ENCODE results near the gene CCDC86. TPM values are rescaled to one million over a fixed set of nuclear protein-coding genes. Genes with fewer than 3 reads are reported as not detected.

Gene CCDC86
- total and polyA plus RNA-seq, 3 donors from 2014 or later = 60.7 to 134 (median 64.7) TPM

DNA sequence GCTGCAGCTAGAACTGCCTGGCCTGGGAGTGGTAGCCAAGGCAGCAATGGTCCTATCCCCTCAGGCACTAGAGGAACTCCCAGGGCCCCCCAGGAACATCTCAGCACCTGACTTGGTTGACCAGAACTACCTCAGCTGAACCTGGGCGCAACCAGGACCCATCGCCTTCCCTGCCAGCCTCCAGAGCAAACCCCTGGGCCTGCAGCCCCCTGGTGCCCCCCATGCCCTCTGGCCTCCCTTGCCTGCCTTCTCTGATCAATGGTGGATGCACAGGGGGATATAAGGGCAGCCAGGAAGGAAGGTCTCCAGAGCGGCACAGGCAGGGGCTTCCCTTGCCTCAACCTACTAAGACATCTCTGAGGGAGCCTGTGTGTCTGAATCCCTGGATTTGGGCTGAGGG lies 43.3 kb upstream of the CCDC86 start:
- H3K4me1 ChIP-seq = no peaks in the 10 kb centered on the region
- no peak for DNase-seq
- TF ChIP-seq, protein P1, sequence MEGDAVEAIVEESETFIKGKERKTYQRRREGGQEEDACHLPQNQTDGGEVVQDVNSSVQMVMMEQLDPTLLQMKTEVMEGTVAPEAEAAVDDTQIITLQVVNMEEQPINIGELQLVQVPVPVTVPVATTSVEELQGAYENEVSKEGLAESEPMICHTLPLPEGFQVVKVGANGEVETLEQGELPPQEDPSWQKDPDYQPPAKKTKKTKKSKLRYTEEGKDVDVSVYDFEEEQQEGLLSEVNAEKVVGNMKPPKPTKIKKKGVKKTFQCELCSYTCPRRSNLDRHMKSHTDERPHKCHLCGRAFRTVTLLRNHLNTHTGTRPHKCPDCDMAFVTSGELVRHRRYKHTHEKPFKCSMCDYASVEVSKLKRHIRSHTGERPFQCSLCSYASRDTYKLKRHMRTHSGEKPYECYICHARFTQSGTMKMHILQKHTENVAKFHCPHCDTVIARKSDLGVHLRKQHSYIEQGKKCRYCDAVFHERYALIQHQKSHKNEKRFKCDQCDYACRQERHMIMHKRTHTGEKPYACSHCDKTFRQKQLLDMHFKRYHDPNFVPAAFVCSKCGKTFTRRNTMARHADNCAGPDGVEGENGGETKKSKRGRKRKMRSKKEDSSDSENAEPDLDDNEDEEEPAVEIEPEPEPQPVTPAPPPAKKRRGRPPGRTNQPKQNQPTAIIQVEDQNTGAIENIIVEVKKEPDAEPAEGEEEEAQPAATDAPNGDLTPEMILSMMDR (IDR thresholded peaks at IDR 0.05) = no peak
- no peak for TF ChIP-seq POLR2A (IDR thresholded peaks at IDR 0.05)
- H3K27me3 ChIP-seq = no peaks in the 10 kb centered on the region
- H3K36me3 ChIP-seq (ENCODE audit: low read depth, missing control alignments) = no peaks in the 10 kb centered on the region
- H3K9me3 ChIP-seq = no peaks in the 10 kb centered on the region
- H3K27ac ChIP-seq = no peak overlapping the region
- H3K4me3 ChIP-seq = no peak overlapping the region
- WGBS, 2 donors = 83 to 98% methylated on average over 3 of the region's 3 CpGs
- intact Hi-C loops (cut with DNase I; ENCODE audit: low total_unique reads) = no loop called here

DNA sequence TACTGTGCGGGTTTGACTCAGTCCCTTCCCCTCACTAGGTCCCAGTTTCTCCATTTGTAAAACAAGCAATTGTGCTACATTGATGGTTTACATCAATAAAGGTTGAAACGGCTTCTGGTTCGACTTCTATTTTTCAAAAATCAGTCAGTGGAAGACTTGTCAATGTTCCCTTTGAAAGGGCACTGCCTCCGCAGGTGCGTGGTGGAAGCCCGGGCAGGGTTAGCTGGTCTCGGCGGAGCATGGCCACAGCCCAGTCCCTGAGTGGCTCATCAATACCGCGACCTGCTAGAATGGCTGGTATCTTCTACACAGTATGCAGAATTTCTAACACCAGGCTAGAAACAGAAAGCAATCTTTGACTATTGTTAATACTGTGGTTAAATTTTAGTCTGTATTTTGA lies 40.7 kb upstream of the CCDC86 start:
- no peak overlapping the region for H3K4me3 ChIP-seq
- WGBS, 2 donors = 88 to 97% methylated on average over 10 of the region's 10 CpGs
- H3K4me1 ChIP-seq = no peaks in the 10 kb centered on the region
- no peaks in the 10 kb centered on the region for H3K27me3 ChIP-seq
- intact Hi-C loops (cut with DNase I; ENCODE audit: low total_unique reads) = no loop called here
- TF ChIP-seq, protein P1 (IDR thresholded peaks at IDR 0.05) = no peak
- TF ChIP-seq POLR2A (IDR thresholded peaks at IDR 0.05) = no peak
- H3K9me3 ChIP-seq = no peaks in the 10 kb centered on the region
- no peaks in the 10 kb centered on the region for H3K36me3 ChIP-seq (ENCODE audit: low read depth, missing control alignments)
- H3K27ac ChIP-seq = no peak overlapping the region
- DNase-seq = no peak

DNA sequence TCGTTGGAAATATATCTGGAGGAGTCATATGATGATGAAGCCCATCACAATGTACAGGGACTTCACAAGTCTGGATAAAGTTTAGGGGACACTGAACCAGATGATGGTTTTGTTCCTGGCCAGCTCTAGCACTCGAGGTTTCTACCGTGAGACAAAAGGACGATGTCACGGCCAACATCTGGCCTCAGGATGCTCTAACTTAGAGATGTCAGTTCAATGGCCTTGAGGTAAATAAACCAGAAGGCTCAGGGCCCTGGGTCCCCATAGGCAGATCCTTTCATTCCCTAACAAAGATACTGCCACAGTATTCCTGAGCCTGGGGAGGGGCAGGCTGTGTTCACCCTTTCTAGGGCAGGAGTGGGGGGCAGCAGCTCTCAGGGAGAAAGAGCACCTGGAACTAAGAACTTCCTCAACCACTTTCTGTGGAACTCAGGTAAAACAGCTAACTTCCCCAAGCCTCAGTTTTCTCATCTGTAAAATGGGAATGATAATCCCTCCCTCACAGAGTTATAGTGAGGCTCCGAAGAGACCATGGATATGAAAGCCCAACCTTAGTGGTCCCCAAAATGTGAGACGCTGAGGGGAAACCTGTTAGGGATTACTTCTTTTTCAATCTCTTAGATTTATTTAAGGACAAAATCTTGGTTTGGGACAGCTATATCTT lies 38.5 kb upstream of the CCDC86 start:
- Histone ChIP-seq H3K9me3 (no peaks in the 10 kb centered on the region), H3K27ac (no peak overlapping the region), H3K27me3 (no peaks in the 10 kb centered on the region), H3K4me1 (no peaks in the 10 kb centered on the region), H3K4me3 (no peak overlapping the region), H3K36me3 (ENCODE audit: low read depth, missing control alignments) (no peaks in the 10 kb centered on the region)
- no peak for DNase-seq
- 61 to 79% methylated on average over 7 of the region's 7 CpGs for WGBS, 2 donors
- intact Hi-C loops (cut with DNase I; ENCODE audit: low total_unique reads) = no loop called here
- TF ChIP-seq, protein P1 (IDR thresholded peaks at IDR 0.05) = no peak
- no peak for TF ChIP-seq POLR2A (IDR thresholded peaks at IDR 0.05)

DNA sequence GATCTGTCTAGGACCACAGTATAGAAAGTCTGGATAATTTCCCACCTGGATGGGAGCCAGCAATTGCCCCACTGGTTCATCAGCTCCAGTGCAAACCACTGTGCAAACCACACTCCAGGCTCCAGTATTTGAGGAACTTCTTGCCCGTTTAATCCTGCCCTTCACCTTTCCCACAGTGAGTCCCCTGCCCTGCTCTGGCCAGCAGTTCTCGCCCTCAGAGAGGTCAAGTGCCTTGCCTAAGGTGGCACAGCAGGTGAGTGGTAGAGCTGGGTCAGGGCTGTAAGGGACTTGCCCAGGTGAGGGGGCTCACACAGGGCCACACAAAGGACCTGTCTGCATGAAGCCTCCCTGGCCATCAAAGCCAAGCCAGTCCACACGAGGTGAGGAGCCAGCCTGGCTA lies 32.7 kb upstream of the CCDC86 start:
- Histone ChIP-seq H3K27ac (no peak overlapping the region), H3K4me1 (no peaks in the 10 kb centered on the region), H3K4me3 (no peak overlapping the region), H3K9me3 (no peaks in the 10 kb centered on the region), H3K27me3 (no peaks in the 10 kb centered on the region), H3K36me3 (ENCODE audit: low read depth, missing control alignments) (no peaks in the 10 kb centered on the region)
- TF ChIP-seq, protein P1 (IDR thresholded peaks at IDR 0.05) = no peak
- TF ChIP-seq POLR2A (IDR thresholded peaks at IDR 0.05) = no peak
- no peak for DNase-seq
- intact Hi-C loops (cut with DNase I; ENCODE audit: low total_unique reads) = no loop called here
- 83 to 87% methylated on average over 3 of the region's 3 CpGs for WGBS, 2 donors

DNA sequence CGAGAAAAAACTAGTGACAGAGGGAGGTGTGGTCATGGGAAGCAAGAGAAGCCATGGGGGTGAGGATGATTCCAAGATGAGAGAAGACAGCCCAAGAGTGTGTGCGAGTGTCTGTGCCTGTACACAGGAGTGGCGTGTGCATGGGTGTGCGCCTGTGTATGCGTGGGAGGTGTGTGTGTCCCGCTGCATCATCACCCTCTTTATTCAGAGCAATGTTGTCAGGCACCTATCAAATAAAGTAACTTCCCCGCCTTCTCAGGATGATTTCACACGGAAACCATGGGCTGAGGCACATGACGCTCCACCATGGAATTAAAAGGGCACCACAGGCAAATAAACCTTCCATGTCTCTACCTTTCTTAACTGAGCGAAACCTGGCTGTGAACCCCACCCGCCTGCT lies 32.2 kb upstream of the CCDC86 start:
- Histone ChIP-seq H3K36me3 (ENCODE audit: low read depth, missing control alignments) (no peaks in the 10 kb centered on the region), H3K4me3 (no peak overlapping the region), H3K9me3 (no peaks in the 10 kb centered on the region), H3K27ac (no peak overlapping the region), H3K27me3 (no peaks in the 10 kb centered on the region), H3K4me1 (no peaks in the 10 kb centered on the region)
- no peak for TF ChIP-seq POLR2A (IDR thresholded peaks at IDR 0.05)
- TF ChIP-seq, protein P1 (IDR thresholded peaks at IDR 0.05) = no peak
- WGBS, 2 donors = 92 to 93% methylated on average over 11 of the region's 11 CpGs
- intact Hi-C loops (cut with DNase I; ENCODE audit: low total_unique reads) = no loop called here
- no peak for DNase-seq
